Activated naive CD4-positive, alpha-beta T cell treated with anti-CD3 and anti-CD28 coated beads, Interleukin-2, amount 50 U/mL, for 16 hours (primary cell): ENCODE measurements around the gene MYL5.

Source experiments
- DNase-seq: peaks from one replicate; pipeline ENCODE4 v3.0.0-alpha.2; 2020

MYL5 gene

DNA sequence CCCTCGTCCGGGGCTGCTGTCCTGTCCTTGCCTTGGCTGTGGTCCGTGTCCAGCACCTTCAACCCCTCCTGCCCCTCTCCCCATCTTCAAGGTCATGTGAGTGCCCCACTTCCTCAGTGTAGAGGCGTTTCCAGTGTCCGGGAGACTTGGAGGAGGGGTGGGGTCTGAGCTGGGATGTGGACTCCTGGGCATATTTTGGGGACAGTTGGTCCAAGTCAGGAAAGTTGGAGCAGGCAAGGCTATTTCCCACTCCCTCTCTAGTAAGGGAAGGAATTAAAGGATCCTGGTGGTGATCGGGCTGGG lies 34.2 kb downstream of the MYL5 start:
- DNase-seq: no peak

DNA sequence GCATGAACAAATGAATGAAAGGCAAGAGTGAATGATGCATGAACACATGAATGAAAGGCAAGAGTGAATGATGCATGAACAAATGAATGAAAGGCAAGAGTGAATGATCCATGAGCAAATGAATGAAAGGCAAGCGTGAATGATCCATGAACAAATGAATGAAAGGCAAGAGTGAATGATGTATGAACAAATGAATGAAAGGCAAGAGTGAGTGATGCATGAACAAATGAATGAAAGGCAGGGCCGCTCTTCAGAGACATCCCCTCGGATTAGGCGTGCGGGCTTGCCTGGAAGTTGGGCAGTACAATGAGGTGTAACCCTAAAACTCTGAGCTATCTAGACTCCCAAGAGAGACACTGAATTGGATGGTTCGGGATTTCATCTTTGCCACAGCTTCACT lies 35.0 kb downstream of the MYL5 start:
- no peak for DNase-seq

GRCh38 chr4:710116-710515 lies 35.8 kb downstream of the MYL5 start:
- no peak for DNase-seq

GRCh38 chr4:710916-711315 lies 36.6 kb downstream of the MYL5 start:
- DNase-seq: no peak

GRCh38 chr4:712093-712492 lies 37.8 kb downstream of the MYL5 start:
- DNase-seq: no peak

- DNase-seq: no peak
Observed at GRCh38 chr4:712916-713632, 38.7 kb downstream of the MYL5 start.

DNA sequence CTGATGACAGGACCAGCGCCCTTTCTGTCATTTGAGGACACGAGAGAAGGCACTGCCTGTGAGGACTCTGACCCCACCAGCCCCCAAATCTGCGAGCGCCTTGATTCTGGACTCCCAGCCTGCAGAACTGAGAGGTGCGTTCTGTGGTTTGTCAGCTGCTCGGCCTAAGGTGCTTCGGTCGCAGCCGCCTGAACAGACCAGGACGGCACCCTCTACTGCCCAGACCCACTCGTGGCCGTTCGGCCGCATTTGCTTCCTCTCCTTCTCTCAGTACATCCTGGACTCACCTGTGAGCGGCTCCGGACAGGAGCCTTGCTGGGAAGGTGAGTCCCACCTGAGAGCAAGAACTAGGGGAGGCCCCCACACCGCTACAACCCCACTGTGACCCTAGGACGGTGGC lies 39.7 kb downstream of the MYL5 start:
- DNase-seq: no peak

GRCh38 chr4:717601-718320 lies 43.4 kb downstream of the MYL5 start:
- no peak for DNase-seq

- no peak for DNase-seq
Observed at GRCh38 chr4:718460-718859, 44.1 kb downstream of the MYL5 start.

DNA sequence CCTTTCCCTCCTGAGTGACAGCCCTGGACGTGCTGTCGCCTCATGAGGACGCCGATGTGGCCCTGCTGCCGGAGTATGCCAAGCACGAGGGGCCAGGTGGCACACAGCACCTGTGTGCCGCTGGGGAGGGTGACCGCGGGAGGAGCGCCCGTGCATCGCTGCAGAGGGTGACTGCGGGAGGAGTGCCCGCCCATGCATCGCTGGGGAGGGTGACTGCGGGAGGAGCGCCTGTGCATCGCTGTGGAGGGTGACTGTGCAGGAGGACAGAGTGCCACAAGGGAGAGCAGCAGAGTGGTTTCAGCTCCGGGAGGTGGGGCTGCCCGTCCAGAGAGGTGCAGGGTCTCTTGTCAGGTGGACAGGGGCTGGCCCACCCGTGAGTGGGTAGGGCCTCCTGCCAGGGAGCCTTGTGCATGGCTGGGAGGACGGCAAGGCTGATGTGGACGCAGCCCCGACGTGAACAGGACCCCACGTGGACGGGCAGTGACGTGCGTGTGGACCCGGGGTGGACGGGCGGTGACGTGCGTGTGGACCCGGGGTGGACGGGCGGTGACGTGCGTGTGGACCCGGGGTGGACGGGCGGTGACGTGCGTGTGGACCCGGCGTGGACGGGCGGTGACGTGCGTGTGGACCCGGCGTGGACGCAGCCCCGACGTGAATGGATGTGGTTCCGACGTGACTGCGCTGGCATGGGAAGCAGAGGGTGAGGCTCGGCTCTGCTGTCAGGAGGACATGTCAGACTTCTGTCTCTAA lies 45.9 kb downstream of the MYL5 start:
- DNase-seq: no peak

- DNase-seq: no peak
Observed at GRCh38 chr4:721261-722168, 47.2 kb downstream of the MYL5 start.

DNA sequence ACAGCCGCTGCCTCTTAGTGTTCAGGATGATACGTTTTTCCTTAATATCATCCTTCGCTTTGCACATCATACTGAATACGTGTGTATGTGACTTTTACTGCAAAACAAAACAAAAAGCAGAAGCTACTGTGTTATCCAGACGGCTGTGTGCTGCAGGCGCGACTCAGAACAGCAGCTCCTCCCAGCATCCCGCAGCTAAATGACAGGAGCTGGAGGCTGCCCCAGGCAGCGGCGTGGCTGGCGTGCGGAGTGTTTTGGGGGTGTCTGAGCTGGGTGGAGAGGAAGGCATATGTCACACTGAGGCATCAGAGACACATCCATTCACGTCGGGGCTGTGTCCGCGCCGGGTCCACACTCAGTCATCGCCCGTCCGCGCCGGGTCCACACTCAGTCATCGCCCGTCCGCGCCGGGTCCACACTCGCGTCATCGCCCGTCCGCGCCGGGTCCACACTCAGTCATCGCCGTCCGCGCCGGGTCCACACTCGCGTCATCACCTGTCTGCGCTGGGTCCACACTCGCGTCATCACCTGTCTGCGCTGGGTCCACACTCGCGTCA lies 47.9 kb downstream of the MYL5 start:
- no peak for DNase-seq

DNA sequence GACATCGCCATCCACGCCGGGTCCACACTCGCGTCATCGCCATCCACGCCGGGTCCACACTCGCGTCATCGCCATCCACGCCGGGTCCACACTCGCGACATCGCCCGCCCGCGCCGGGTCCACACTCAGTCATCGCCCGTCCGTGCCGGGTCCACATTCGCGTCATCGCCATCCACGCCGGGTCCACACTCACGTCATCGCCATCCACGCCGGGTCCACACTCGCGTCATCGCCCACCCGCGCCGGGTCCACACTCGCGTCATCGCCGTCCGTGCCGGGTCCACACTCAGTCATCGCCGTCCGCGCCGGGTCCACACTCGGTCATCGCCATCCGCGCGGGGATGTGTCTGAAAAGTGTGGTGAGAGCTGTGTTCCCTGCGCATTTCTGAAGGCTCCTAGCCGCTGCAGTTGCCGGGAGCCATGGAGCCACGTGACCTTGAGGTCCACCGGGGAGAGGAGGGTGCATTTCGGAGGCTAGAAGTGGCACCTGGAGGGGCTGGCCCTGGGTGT lies 48.6 kb downstream of the MYL5 start:
- DNase-seq: no peak

GRCh38 chr4:723751-724530 lies 49.6 kb downstream of the MYL5 start:
- DNase-seq: no peak

DNA sequence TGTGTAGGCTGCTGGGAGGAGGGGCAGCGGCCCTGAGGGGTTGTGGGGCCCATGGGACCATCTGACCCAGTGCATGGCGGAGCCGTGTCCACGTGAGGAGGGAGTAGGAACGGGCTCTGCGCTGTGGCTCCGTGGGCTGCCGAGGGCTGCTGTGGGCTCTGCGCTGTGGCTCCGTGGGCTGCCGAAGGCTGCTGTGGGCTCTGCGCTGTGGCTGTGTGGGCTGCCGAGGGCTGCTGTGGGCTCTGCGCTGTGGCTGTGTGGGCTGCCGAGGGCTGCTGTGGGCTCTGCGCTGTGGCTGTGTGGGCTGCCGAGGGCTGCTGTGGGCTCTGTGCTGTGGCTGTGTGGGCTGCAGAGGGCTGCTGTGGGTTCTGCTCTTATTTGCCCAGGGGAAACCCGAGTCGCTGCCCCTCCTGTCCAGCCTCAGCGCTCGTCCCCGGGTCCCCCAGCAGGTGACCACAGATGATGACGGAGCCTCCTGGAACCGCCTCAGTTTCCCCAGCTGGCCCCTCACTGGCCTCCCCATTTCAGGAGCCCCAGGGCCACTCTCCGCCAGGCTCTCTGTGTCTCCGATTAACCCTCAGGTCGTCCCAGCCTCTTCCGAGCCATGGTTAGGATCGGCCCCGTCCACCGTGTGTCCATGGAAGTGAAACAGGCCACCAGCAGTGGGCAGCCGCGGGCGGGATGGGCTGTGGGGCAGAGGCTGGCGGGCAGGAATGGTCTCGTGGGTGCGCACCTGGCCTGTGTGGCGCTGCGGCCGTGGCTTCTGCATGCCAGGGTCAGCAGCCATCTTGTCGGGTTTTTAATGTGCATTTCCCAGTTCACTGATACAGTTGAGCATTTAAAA lies 51.3 kb downstream of the MYL5 start:
- no peak for DNase-seq

DNA sequence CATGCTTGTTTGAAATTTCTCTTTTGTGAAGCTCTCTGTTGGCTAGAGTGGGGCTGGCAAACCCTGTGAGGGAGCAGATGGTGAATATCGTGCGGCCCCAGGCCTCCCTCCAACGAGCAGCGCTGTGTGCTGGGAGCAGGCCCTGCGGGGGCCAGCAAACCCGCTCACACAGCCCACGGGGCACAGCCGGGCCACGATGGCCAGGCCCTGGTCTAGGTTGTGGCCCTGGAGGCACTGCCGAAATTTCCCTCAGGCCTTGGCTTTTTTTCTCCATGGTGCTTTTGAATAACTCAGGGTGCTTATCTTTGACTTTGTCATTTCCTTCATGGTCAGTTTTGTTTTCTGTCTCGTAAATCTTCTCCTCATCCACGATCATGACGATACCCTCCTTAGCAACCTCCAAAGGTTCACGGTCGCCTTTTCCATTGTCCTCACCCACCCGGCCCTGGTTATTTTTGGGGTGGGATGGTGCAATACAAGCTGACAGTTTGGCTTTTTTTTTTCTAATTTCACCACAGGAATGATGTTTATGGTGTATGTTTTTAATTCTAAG lies 52.0 kb downstream of the MYL5 start:
- no peak for DNase-seq

DNA sequence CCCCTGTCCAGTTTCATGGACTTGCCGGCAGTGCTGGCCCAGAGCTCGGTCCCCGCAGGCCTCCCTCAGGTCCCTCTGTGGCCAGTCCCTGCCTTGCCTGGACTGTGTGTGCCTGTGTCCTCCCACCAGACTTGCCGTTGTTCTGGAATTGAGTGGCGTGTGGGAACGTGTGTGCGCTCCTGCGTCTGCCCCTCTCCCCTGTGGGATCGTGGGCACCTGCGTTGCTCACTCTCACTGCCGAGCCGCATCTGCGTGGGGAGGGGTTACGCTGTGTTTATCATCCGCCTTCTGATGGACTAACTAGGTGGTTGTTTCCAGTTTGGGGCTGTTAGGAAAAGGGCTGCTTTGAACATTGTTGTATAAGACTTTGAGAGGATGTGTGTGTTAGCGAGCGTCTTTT lies 52.5 kb downstream of the MYL5 start:
- no peak for DNase-seq

- no peak for DNase-seq
Observed at GRCh38 chr4:727576-727975, 53.2 kb downstream of the MYL5 start.

GRCh38 chr4:729336-730315 lies 55.3 kb downstream of the MYL5 start:
- DNase-seq: no peak
